SK-N-SH treated with all-trans-retinoic acid at 6 μM for 48 hours (cell line): ENCODE data around the gene STUM.

Source experiments
- ARNTL ChIP-seq: fragments of 450-650 bp; formaldehyde crosslinking; IDR thresholded peaks from 2 replicates; pipeline ENCODE4 v1.5.0; 2020; ENCODE audit warnings: low read depth, mild to moderate bottlenecking, moderate library complexity, borderline replicate concordance
- BACH2 ChIP-seq: fragments of 250-450 bp; sonication (Bioruptor Pico); IDR thresholded peaks from 2 replicates; pipeline ENCODE4 v1.9.0; 2021; ENCODE audit warnings: mild to moderate bottlenecking, borderline replicate concordance
- CREB5 ChIP-seq: fragments of 250-450 bp; sonication (Bioruptor Pico); IDR thresholded peaks from 2 replicates; pipeline ENCODE4 v1.5.1; 2020; ENCODE audit warnings: low read depth, mild to moderate bottlenecking, moderate library complexity
- ZNF70 ChIP-seq: fragments of 450-650 bp; formaldehyde crosslinking; IDR thresholded peaks from 2 replicates; pipeline ENCODE4 v1.5.0; 2020; ENCODE audit warnings: mild to moderate bottlenecking, moderate library complexity
- ZNF8 ChIP-seq: fragments of 450-650 bp; formaldehyde crosslinking; IDR thresholded peaks from 2 replicates; pipeline ENCODE4 v1.5.0; 2020; ENCODE audit warnings: mild to moderate bottlenecking, moderate library complexity

GRCh38 chr1:226605318-226605950, 56.9 kb downstream of the STUM start:
- TF ChIP-seq CREB5 (CRISPR knock-in tag): no peak
- no peak for TF ChIP-seq ZNF8 (CRISPR knock-in tag)
- TF ChIP-seq ZNF70 (CRISPR knock-in tag): no peak
- no peak for TF ChIP-seq BACH2 (CRISPR knock-in tag)
- no peak for TF ChIP-seq ARNTL (CRISPR knock-in tag)
